ENCODE measurements around the gene SPATA16. TPM values are rescaled to one million over a fixed set of nuclear protein-coding genes. Genes with fewer than 3 reads are reported as not detected.

SPATA16 gene
- total and polyA plus RNA-seq, 2 of the 13 experiments (the other 11 are each of a cell fraction or from before 2014, with no cell fraction given): not detected

DNA sequence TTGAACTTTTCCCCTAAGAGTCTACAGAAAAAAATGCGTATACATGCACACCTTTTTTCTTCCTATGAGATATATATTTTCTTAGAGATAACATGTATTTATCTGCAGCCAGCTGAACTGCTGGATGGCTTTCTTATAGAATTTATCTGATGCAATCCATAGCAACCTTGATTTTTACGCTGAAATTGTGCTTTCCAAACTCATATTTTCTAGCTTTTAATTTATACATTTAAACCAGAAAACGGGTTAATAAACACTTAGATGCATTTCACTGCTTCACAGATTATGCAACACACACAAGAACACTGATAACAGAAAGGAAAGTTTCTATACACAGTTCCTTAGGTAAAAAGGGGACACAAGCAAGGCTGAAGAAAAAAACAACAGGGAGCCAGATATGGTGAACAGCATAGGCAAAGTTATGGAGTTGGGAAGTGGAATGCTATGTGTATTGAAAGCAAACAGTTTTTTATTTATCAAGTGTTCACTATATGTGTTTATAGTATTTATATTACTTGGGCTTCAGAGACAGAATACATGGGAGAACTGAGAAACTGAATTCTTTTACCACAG lies 149.5 kb downstream of the SPATA16 start:
- Histone ChIP-seq H3K27ac (ENCODE audit: extremely low read length, insufficient read depth, low read length) (no peak overlapping the region), H3K4me2 (ENCODE audit: low read depth, low read length) (no peak overlapping the region), H4K20me1 (ENCODE audit: insufficient read depth, low read length) (no peaks in the 10 kb centered on the region), H3K79me2 (ENCODE audit: insufficient read depth, low read length) (no peaks in the 10 kb centered on the region), H2AFZ (ENCODE audit: low read length) (no peak overlapping the region), H3K9ac (ENCODE audit: insufficient read depth, low read depth, low read length) (no peak overlapping the region), H3K4me1 (ENCODE audit: insufficient read depth, low read length) (no peaks in the 10 kb centered on the region), H3K36me3 (replicated peaks in 1 of 2; ENCODE audit: control insufficient read depth in 1 of 2, insufficient read depth in 2 of 2, low read length in 2 of 2) (no peaks in the 10 kb centered on the region), H3K4me3 (replicated peaks in 1 of 3; ENCODE audit: insufficient read depth in 1 of 3, low read depth in 2 of 3, low read length in 3 of 3) (no peak overlapping the region), H3K27me3 (ENCODE audit: control insufficient read depth in 1 of 2, insufficient read depth in 2 of 2, low read length in 2 of 2) (no peaks in the 10 kb centered on the region), H3K9me3 (ENCODE audit: low read length) (no peaks in the 10 kb centered on the region)
- intact Hi-C loops (cut with micrococcal nuclease; ENCODE audit: unreplicated experiment): no loop called here
- ChIA-PET CTCF (ENCODE audit: low intra/inter-chr PET ratio, low total read pairs) (no interaction called here), POLR2A (no interaction called here)
- no peak for DNase-seq (ENCODE audit: low spot score)
- no TSS peak for BruUV-seq (replicated peaks)
- FAIRE-seq: no peak
- in situ Hi-C loops (cut with HindIII; ENCODE audit: extremely low pct_ligation_motif_present, low pct_unique_long_range_greater_than_20kb): no loop called here
- WGBS (ENCODE audit: low lambda C conversion rate): under 1% methylated on average over 3 of the region's 3 CpGs
- no peak for ATAC-seq
- TF ChIP-seq ZSCAN30 (CRISPR knock-in tag; IDR thresholded peaks at IDR 0.05) (no peak), MIXL1 (CRISPR knock-in tag; IDR thresholded peaks at IDR 0.05) (no peak), ZSCAN12 (CRISPR knock-in tag; IDR thresholded peaks at IDR 0.05) (no peak), KLF11 (CRISPR knock-in tag; IDR thresholded peaks at IDR 0.05) (no peak), ZNF879 (CRISPR knock-in tag; IDR thresholded peaks at IDR 0.05) (no peak), PAWR (CRISPR knock-in tag; IDR thresholded peaks at IDR 0.05; ENCODE audit: borderline replicate concordance) (no peak), ZNF569 (CRISPR knock-in tag; IDR thresholded peaks at IDR 0.05; ENCODE audit: borderline replicate concordance) (no peak), NFYC (CRISPR knock-in tag; IDR thresholded peaks at IDR 0.05) (no peak), ZKSCAN1 (IDR thresholded peaks at IDR 0.05; ENCODE audit: low read length) (no peak), ZNF746 (CRISPR knock-in tag; IDR thresholded peaks at IDR 0.05) (no peak), HMG20B (CRISPR knock-in tag; conservative IDR thresholded peaks at IDR 0.05) (no peak)
- TF ChIP-seq, protein P1, sequence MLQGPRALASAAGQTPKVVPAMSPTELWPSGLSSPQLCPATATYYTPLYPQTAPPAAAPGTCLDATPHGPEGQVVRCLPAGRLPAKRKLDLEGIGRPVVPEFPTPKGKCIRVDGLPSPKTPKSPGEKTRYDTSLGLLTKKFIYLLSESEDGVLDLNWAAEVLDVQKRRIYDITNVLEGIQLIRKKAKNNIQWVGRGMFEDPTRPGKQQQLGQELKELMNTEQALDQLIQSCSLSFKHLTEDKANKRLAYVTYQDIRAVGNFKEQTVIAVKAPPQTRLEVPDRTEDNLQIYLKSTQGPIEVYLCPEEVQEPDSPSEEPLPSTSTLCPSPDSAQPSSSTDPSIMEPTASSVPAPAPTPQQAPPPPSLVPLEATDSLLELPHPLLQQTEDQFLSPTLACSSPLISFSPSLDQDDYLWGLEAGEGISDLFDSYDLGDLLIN (CRISPR knock-in tag; IDR thresholded peaks at IDR 0.05; ENCODE audit: borderline replicate concordance): no peak
- TF ChIP-seq, protein P2, sequence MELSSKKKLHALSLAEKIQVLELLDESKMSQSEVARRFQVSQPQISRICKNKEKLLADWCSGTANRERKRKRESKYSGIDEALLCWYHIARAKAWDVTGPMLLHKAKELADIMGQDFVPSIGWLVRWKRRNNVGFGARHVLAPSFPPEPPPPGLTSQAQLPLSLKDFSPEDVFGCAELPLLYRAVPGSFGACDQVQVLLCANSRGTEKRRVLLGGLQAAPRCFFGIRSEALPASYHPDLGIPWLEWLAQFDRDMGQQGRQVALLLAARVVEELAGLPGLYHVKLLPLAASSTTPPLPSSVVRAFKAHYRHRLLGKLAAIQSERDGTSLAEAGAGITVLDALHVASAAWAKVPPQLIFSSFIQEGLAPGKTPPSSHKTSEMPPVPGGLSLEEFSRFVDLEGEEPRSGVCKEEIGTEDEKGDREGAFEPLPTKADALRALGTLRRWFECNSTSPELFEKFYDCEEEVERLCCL (CRISPR knock-in tag; IDR thresholded peaks at IDR 0.05; ENCODE audit: borderline replicate concordance): no peak
- TF ChIP-seq, protein P3, sequence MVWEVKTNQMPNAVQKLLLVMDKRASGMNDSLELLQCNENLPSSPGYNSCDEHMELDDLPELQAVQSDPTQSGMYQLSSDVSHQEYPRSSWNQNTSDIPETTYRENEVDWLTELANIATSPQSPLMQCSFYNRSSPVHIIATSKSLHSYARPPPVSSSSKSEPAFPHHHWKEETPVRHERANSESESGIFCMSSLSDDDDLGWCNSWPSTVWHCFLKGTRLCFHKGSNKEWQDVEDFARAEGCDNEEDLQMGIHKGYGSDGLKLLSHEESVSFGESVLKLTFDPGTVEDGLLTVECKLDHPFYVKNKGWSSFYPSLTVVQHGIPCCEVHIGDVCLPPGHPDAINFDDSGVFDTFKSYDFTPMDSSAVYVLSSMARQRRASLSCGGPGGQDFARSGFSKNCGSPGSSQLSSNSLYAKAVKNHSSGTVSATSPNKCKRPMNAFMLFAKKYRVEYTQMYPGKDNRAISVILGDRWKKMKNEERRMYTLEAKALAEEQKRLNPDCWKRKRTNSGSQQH (CRISPR knock-in tag; IDR thresholded peaks at IDR 0.05; ENCODE audit: low read depth): no peak
- TF ChIP-seq, protein P4, sequence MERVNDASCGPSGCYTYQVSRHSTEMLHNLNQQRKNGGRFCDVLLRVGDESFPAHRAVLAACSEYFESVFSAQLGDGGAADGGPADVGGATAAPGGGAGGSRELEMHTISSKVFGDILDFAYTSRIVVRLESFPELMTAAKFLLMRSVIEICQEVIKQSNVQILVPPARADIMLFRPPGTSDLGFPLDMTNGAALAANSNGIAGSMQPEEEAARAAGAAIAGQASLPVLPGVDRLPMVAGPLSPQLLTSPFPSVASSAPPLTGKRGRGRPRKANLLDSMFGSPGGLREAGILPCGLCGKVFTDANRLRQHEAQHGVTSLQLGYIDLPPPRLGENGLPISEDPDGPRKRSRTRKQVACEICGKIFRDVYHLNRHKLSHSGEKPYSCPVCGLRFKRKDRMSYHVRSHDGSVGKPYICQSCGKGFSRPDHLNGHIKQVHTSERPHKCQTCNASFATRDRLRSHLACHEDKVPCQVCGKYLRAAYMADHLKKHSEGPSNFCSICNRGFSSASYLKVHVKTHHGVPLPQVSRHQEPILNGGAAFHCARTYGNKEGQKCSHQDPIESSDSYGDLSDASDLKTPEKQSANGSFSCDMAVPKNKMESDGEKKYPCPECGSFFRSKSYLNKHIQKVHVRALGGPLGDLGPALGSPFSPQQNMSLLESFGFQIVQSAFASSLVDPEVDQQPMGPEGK (CRISPR knock-in tag; IDR thresholded peaks at IDR 0.05): no peak
